Nephron progenitor cell (in vitro differentiated cells): Measurements from ENCODE around the gene YWHAG.

Source experiments
- DNase-seq: peaks from one replicate; pipeline ENCODE4 v3.0.0; 2021
- H3K27ac Mint-ChIP-seq: 2 replicates; pipeline ENCODE4 v1.8.0; 2021; ENCODE audit warnings: mild to moderate bottlenecking, moderate library complexity, mixed read lengths
- H3K27me3 Mint-ChIP-seq: 2 replicates; pipeline ENCODE4 v1.8.0; 2021; ENCODE audit warnings: mild to moderate bottlenecking, low read depth, mixed read lengths; ENCODE audit not compliant: poor library complexity
- H3K36me3 Mint-ChIP-seq: 2 replicates; pipeline ENCODE4 v1.8.0; 2021; ENCODE audit warnings: low read depth, mixed read lengths
- H3K4me1 Mint-ChIP-seq: 2 replicates; pipeline ENCODE4 v1.8.0; 2021; ENCODE audit warnings: mixed read lengths
- H3K4me3 Mint-ChIP-seq: 2 replicates; pipeline ENCODE4 v1.8.0; 2021; ENCODE audit warnings: mild to moderate bottlenecking, moderate library complexity, mixed read lengths
- H3K9me3 Mint-ChIP-seq: 2 replicates; pipeline ENCODE4 v1.8.0; 2021; ENCODE audit warnings: mild to moderate bottlenecking, moderate library complexity, mixed read lengths
- TF ChIP-seq, protein P1 (sequence below): fragments of 200-600 bp; sonication (generic); IDR thresholded peaks from 2 replicates; pipeline ENCODE4 v1.5.0; 2021; ENCODE audit warnings: antibody characterized with exemption

Gene YWHAG

DNA sequence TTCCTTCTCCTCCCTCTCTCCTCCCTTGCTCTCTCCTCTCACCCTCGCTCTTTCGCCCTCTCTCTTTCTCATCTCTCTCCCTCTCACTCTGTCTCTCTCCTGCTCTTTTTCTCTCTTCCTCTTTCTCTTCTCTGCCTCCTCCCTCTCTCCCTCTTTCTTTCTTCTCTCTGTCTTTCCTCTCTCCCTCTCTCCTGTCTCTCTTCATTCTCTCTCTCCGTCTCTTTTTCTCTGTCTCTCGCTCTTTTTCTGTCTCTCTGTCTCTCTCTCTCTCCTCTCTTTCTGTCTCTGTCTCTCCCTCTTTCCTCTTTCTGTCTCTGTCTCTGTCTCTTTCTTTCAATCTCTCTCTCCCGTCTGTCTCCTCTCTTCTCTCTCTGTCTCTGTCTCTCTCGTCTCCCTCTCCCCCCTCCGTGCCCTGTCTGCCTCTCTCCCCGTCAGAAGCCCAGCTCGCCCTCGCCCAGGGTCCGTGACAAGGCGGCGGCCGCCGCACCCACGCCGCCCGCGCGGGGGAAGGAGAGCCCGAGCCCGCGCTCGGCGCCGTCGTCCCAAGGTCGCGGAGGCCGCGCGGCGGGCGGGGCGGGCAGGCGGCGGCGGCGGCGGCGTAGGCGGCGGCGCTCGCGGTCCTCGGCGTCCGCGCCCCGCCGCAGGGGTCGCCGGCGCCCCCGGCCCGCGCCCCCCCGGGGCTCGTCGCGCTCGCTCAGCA, 77.6 kb downstream of the YWHAG start:
- DNase-seq = peak; percentile 59
- Mint-ChIP-seq H3K27me3 (peaks cover 93% of the 10 kb centered on the region), H3K36me3 (no peaks in the 10 kb centered on the region), H3K9me3 (no peaks in the 10 kb centered on the region), H3K4me3 (peak overlapping the region; percentile 76), H3K27ac (peak overlapping the region; percentile 55), H3K4me1 (peaks cover 14% of the 10 kb centered on the region)
- TF ChIP-seq, protein P1, sequence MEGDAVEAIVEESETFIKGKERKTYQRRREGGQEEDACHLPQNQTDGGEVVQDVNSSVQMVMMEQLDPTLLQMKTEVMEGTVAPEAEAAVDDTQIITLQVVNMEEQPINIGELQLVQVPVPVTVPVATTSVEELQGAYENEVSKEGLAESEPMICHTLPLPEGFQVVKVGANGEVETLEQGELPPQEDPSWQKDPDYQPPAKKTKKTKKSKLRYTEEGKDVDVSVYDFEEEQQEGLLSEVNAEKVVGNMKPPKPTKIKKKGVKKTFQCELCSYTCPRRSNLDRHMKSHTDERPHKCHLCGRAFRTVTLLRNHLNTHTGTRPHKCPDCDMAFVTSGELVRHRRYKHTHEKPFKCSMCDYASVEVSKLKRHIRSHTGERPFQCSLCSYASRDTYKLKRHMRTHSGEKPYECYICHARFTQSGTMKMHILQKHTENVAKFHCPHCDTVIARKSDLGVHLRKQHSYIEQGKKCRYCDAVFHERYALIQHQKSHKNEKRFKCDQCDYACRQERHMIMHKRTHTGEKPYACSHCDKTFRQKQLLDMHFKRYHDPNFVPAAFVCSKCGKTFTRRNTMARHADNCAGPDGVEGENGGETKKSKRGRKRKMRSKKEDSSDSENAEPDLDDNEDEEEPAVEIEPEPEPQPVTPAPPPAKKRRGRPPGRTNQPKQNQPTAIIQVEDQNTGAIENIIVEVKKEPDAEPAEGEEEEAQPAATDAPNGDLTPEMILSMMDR = no peak

GRCh38 chr7:76280408-76280807, 78.4 kb downstream of the YWHAG start:
- no peaks in the 10 kb centered on the region for H3K36me3 Mint-ChIP-seq
- peaks cover 96% of the 10 kb centered on the region for H3K27me3 Mint-ChIP-seq
- H3K4me3 Mint-ChIP-seq = peak overlapping the region; percentile 76
- peak; percentile 38 for DNase-seq
- TF ChIP-seq, protein P1 = no peak
- H3K9me3 Mint-ChIP-seq = no peaks in the 10 kb centered on the region
- peaks cover 14% of the 10 kb centered on the region for H3K4me1 Mint-ChIP-seq
- H3K27ac Mint-ChIP-seq = peak overlapping the region; percentile 55

DNA sequence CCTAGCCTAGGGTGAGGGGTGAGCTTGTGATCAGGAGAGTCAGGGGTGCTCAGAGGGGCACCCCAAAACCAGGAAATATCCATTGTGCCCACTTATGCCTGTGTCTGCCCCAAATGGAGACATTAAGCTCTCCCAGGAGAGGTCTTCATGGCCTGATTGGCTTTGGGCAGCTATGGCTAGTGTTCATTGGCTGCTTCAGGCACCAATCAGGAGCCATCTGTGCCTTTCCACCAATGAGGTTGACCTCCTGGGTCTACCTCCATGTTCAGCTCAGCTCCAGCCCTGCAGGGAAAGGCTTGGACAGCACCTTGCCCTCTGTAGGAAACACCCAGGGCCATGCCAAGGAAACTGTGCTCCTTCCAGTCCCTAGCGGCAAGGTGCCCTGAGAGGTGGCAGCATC, 80.3 kb downstream of the YWHAG start:
- DNase-seq = no peak
- no peaks in the 10 kb centered on the region for H3K9me3 Mint-ChIP-seq
- H3K4me3 Mint-ChIP-seq = no peak overlapping the region
- H3K27me3 Mint-ChIP-seq = peaks cover 90% of the 10 kb centered on the region
- H3K36me3 Mint-ChIP-seq = no peaks in the 10 kb centered on the region
- H3K4me1 Mint-ChIP-seq = peaks cover 18% of the 10 kb centered on the region
- no peak overlapping the region for H3K27ac Mint-ChIP-seq
- TF ChIP-seq, protein P1 = no peak
